H9 (cell line): Measurements from ENCODE around the gene PIK3CG. TPM values are rescaled to one million over a fixed set of nuclear protein-coding genes. Genes with fewer than 3 reads are reported as not detected.
"Not testable (repeated sequence)": the region's sequence is repeated elsewhere in the genome, so short reads cannot be mapped to it uniquely, and the experiment has no call there.

Source experiments
- DNase-seq: peaks from one replicate; pipeline ENCODE4 v3.0.0-alpha.2; 2017
- H2AFZ ChIP-seq: one replicate; pipeline ENCODE4 v1.6.1; 2013; ENCODE audit warnings: mild to moderate bottlenecking, low read length, control low read depth, moderate library complexity
- H2AK5ac ChIP-seq: 2 replicates; pipeline ENCODE4 v1.6.1; 2013; ENCODE audit warnings: low read length, control low read depth, mixed read lengths; ENCODE audit not compliant: insufficient read length
- H2BK120ac ChIP-seq: one replicate; pipeline ENCODE4 v1.6.1; 2013; ENCODE audit warnings: low read depth, mild to moderate bottlenecking, low read length, control low read depth, inconsistent platforms; ENCODE audit not compliant: poor library complexity, severe bottlenecking
- H2BK12ac ChIP-seq: 2 replicates; pipeline ENCODE4 v1.6.1; 2013; ENCODE audit warnings: low read length, control low read depth, mixed read lengths, low read depth; ENCODE audit not compliant: insufficient read length
- H2BK15ac ChIP-seq: 2 replicates; pipeline ENCODE4 v1.6.1; 2013; ENCODE audit warnings: low read depth, low read length, control low read depth
- H2BK20ac ChIP-seq: one replicate; pipeline ENCODE4 v1.6.1; 2013; ENCODE audit warnings: low read depth, mild to moderate bottlenecking, low read length, control low read depth, inconsistent platforms; ENCODE audit not compliant: poor library complexity, severe bottlenecking
- H2BK5ac ChIP-seq: 2 replicates; pipeline ENCODE4 v1.6.1; 2013; ENCODE audit warnings: low read length, control low read depth, mixed read lengths; ENCODE audit not compliant: insufficient read length
- H3K14ac ChIP-seq: 2 replicates; pipeline ENCODE4 v1.6.1; 2013; ENCODE audit warnings: low read length, control low read depth; ENCODE audit not compliant: insufficient read depth
- H3K18ac ChIP-seq: 2 replicates; pipeline ENCODE4 v1.6.1; 2013; ENCODE audit warnings: low read depth, mild to moderate bottlenecking, mixed read lengths, low read length, control low read depth; ENCODE audit not compliant: insufficient read length
- H3K23ac ChIP-seq: 2 replicates; pipeline ENCODE4 v1.6.1; 2013; ENCODE audit warnings: low read length, control low read depth, mixed read lengths, low read depth; ENCODE audit not compliant: insufficient read length
- H3K23me2 ChIP-seq: 2 replicates; pipeline ENCODE4 v1.6.1; 2013; ENCODE audit warnings: low read depth, mild to moderate bottlenecking, mixed read lengths, low read length, control low read depth; ENCODE audit not compliant: insufficient read length, poor library complexity, severe bottlenecking
- H3K27ac ChIP-seq: 2 replicates; pipeline ENCODE4 v1.5.1; 2013; ENCODE audit warnings: low read length, control low read depth, mixed read lengths, low read depth; ENCODE audit not compliant: insufficient read length
- H3K27me3 ChIP-seq: 2 replicates; pipeline ENCODE4 v1.6.1; 2013; ENCODE audit warnings: low read length, control low read depth, inconsistent platforms; ENCODE audit not compliant: insufficient read depth
- H3K4ac ChIP-seq: 2 replicates; pipeline ENCODE4 v1.6.1; 2013; ENCODE audit warnings: low read depth, mild to moderate bottlenecking, control low read depth, inconsistent platforms, low read length, moderate library complexity
- H3K4me1 ChIP-seq: 2 replicates; pipeline ENCODE4 v1.6.1; 2013; ENCODE audit warnings: low read length, control low read depth, inconsistent platforms; ENCODE audit not compliant: insufficient read depth
- H3K4me2 ChIP-seq: 2 replicates; pipeline ENCODE4 v1.6.1; 2013; ENCODE audit warnings: low read length, control low read depth, mixed read lengths; ENCODE audit not compliant: insufficient read length, insufficient read depth
- H3K56ac ChIP-seq: 2 replicates; pipeline ENCODE4 v1.6.1; 2013; ENCODE audit warnings: low read depth, mild to moderate bottlenecking, mixed read lengths, low read length, control low read depth; ENCODE audit not compliant: insufficient read length
- H3K79me1 ChIP-seq: 2 replicates; pipeline ENCODE4 v1.6.1; 2013; ENCODE audit warnings: low read depth, mild to moderate bottlenecking, moderate library complexity, low read length, control low read depth, inconsistent platforms; ENCODE audit not compliant: insufficient read depth, poor library complexity, severe bottlenecking
- H3K79me2 ChIP-seq: 2 replicates; pipeline ENCODE4 v1.6.1; 2013; ENCODE audit warnings: low read length, control low read depth, inconsistent platforms; ENCODE audit not compliant: insufficient read depth
- H3K9ac ChIP-seq: 2 replicates; pipeline ENCODE4 v1.6.1; 2013; ENCODE audit warnings: low read length, control low read depth, mixed read lengths; ENCODE audit not compliant: insufficient read length; ENCODE audit errors: extremely low read depth
- H3K9me3 ChIP-seq: one replicate; pipeline ENCODE4 v1.6.1; 2013; ENCODE audit warnings: low read depth, low read length, inconsistent platforms; ENCODE audit not compliant: control insufficient read depth
- H3T11ph ChIP-seq: one replicate; pipeline ENCODE4 v1.6.1; 2013; ENCODE audit warnings: mild to moderate bottlenecking, low read length, control low read depth, inconsistent platforms
- H4K20me1 ChIP-seq: one replicate; pipeline ENCODE4 v1.6.1; 2013; ENCODE audit not compliant: control insufficient read depth, insufficient read length, insufficient read depth
- H4K5ac ChIP-seq: 2 replicates; pipeline ENCODE4 v1.6.1; 2013; ENCODE audit warnings: low read depth, mild to moderate bottlenecking, mixed read lengths, low read length, control low read depth; ENCODE audit not compliant: insufficient read length
- H4K8ac ChIP-seq: replicated peaks from 2 replicates; pipeline ENCODE4 v1.6.1; 2013; ENCODE audit warnings: low read length, control low read depth, mixed read lengths, low read depth; ENCODE audit not compliant: insufficient read length
- H4K91ac ChIP-seq: 2 replicates; pipeline ENCODE4 v1.6.1; 2013; ENCODE audit warnings: low read depth, mild to moderate bottlenecking, moderate library complexity, mixed read lengths, low read length, control low read depth; ENCODE audit not compliant: insufficient read length
- H3K27ac Mint-ChIP-seq, 3 experiments: 2 replicates in 2 of 3; 3 replicates in 1 of 3; pipeline ENCODE4 v1.8.0; 2020 to 2021; ENCODE audit warnings: mixed read lengths in 3 of 3, mild to moderate bottlenecking in 1 of 3, moderate library complexity in 1 of 3
- H3K27me3 Mint-ChIP-seq: 2 replicates; pipeline ENCODE4 v1.8.0; 2021; ENCODE audit warnings: low read depth, mild to moderate bottlenecking, moderate library complexity, mixed read lengths
- H3K36me3 Mint-ChIP-seq, 3 experiments: 2 replicates in 2 of 3; 3 replicates in 1 of 3; pipeline ENCODE4 v1.8.0; 2020 to 2021; ENCODE audit warnings: low read depth in 3 of 3, mixed read lengths in 3 of 3; ENCODE audit not compliant: insufficient read depth in 1 of 3
- H3K4me1 Mint-ChIP-seq, 2 experiments: 2 replicates each; pipeline ENCODE4 v1.8.0; 2020; ENCODE audit warnings: mixed read lengths in 2 of 2
- H3K4me3 Mint-ChIP-seq, 2 experiments: 2 replicates in 1 of 2; 3 replicates in 1 of 2; pipeline ENCODE4 v1.8.0; 2020 to 2021; ENCODE audit warnings: mild to moderate bottlenecking in 2 of 2, mixed read lengths in 2 of 2, moderate library complexity in 1 of 2
- H3K9me3 Mint-ChIP-seq, 2 experiments: 2 replicates in 1 of 2; 3 replicates in 1 of 2; pipeline ENCODE4 v1.8.0; 2020; ENCODE audit warnings: mild to moderate bottlenecking in 2 of 2, mixed read lengths in 2 of 2, moderate library complexity in 1 of 2
- whole genome bisulfite sequencing: extraction: QIAGEN DNeasy Blood & Tissue Kit; methylation state at CpG from one replicate; pipeline ENCODE4 v1.1.7; 2013; ENCODE audit warnings: missing lambda C conversion rate, low lambda C conversion rate, mixed read lengths; ENCODE audit not compliant: insufficient read length; ENCODE audit errors: extremely low coverage; 5-methylcytosine and 5-hydroxymethylcytosine counted together
- total RNA-seq: library from RNA; stranded (reverse); gene quantifications from 2 replicates; pipeline ENCODE4 v1.2.1, GENCODE V29; 2021
- TF ChIP-seq, protein P1 (sequence below): fragments of 200-600 bp; sonication (generic); conservative IDR thresholded peaks from 3 replicates; pipeline ENCODE4 v1.8.0; 2021; ENCODE audit warnings: antibody characterized with exemption, mild to moderate bottlenecking

The PIK3CG gene
- total RNA-seq, 1 experiment from 2014 or later: not detected

DNA sequence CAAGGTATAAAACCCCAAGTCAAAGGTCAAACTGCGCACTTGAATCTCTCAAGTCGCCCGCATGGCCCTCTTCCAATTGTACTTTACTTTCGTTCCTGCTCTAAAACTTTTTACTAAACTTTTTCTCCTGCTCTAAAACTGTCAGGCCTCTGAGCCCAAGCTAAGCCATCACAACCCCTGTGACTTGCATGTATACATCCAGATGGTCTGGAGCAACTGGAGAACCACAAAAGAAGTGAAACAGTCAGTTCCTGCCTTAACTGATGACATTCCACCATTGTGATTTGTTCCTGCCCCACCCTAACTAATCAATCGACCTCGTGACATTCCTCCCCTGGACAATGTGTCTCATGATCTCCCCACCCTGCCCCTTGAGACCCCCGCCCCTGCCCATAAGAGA, 35.6 kb upstream of the PIK3CG start:
- Histone ChIP-seq H4K20me1 (no peaks in the 10 kb centered on the region), H3K27me3 (no peaks in the 10 kb centered on the region), H2BK120ac (no peak overlapping the region), H2BK5ac (no peak overlapping the region), H3K9ac (no peak overlapping the region), H2AFZ (no peak overlapping the region), H3K27ac (no peak overlapping the region), H2BK15ac (no peak overlapping the region), H2BK12ac (no peak overlapping the region), H3K23ac (no peak overlapping the region), H3K79me1 (no peaks in the 10 kb centered on the region), H3K14ac (no peak overlapping the region), H2BK20ac (no peak overlapping the region), H2AK5ac (no peak overlapping the region), H3K18ac (no peak overlapping the region), H3K4me2 (no peak overlapping the region), H4K5ac (no peak overlapping the region), H3K56ac (no peak overlapping the region), H3T11ph (no peak overlapping the region), H3K4me1 (no peaks in the 10 kb centered on the region), H3K9me3 (no peaks in the 10 kb centered on the region), H3K23me2 (no peaks in the 10 kb centered on the region), H3K79me2 (no peaks in the 10 kb centered on the region), H4K91ac (no peak overlapping the region), H4K8ac (no peak overlapping the region), H3K4ac (no peak overlapping the region)
- Mint-ChIP-seq H3K4me3 (no peak overlapping the region), H3K4me1 (no peaks in the 10 kb centered on the region), H3K27me3 (no peaks in the 10 kb centered on the region; the same call in 1 of the 2 replicates), H3K27ac (no peak overlapping the region), H3K9me3 (peaks cover 21 to 22% of the 10 kb centered on the region in 2 experiments), H3K36me3 (peaks cover 4 to 9% (median 9%) of the 10 kb centered on the region in 3 experiments; a peak in 6 of 7 replicates)
- WGBS: no CpG with 5 or more reads among the region's 7 CpGs
- DNase-seq: no peak
- TF ChIP-seq, protein P1, sequence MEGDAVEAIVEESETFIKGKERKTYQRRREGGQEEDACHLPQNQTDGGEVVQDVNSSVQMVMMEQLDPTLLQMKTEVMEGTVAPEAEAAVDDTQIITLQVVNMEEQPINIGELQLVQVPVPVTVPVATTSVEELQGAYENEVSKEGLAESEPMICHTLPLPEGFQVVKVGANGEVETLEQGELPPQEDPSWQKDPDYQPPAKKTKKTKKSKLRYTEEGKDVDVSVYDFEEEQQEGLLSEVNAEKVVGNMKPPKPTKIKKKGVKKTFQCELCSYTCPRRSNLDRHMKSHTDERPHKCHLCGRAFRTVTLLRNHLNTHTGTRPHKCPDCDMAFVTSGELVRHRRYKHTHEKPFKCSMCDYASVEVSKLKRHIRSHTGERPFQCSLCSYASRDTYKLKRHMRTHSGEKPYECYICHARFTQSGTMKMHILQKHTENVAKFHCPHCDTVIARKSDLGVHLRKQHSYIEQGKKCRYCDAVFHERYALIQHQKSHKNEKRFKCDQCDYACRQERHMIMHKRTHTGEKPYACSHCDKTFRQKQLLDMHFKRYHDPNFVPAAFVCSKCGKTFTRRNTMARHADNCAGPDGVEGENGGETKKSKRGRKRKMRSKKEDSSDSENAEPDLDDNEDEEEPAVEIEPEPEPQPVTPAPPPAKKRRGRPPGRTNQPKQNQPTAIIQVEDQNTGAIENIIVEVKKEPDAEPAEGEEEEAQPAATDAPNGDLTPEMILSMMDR: no peak

DNA sequence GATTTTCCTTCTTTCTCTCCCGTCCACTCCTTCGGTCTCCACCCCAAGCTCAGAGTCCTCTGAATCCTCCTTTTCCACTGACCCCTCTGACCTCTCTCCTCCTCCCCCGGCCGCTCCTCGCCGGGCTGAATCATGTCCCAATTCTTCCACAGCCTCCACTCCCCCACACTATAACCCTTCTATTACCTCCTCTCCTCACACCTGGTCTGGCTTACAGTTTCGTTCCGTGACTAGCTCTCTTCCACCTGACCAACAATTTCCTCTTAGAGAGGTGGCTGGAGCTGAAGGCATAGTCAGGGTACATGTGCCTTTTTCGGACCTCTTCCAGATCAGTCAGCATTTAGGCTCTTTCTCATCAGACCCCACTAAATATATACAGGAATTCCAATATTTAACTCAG, 34.2 kb upstream of the PIK3CG start:
- DNase-seq, H3K4me1 ChIP-seq, H2BK120ac ChIP-seq, H3K79me1 ChIP-seq, H3K4ac ChIP-seq, H2BK20ac ChIP-seq, H2AK5ac ChIP-seq, H3K27me3 ChIP-seq, H2AFZ ChIP-seq, H4K5ac ChIP-seq, H3K56ac ChIP-seq, H2BK15ac ChIP-seq, H2BK12ac ChIP-seq, H3K4me2 ChIP-seq, H4K20me1 ChIP-seq, H3K23me2 ChIP-seq, H3K9ac ChIP-seq, H3K4me3 Mint-ChIP-seq, H4K91ac ChIP-seq, H4K8ac ChIP-seq, H3K14ac ChIP-seq, H3T11ph ChIP-seq, H3K27me3 Mint-ChIP-seq, H3K79me2 ChIP-seq, H3K18ac ChIP-seq, H3K27ac ChIP-seq, H3K9me3 ChIP-seq, H2BK5ac ChIP-seq, H3K36me3 Mint-ChIP-seq, H3K4me1 Mint-ChIP-seq, H3K27ac Mint-ChIP-seq, H3K23ac ChIP-seq: not testable (repeated sequence)
- H3K9me3 Mint-ChIP-seq: peaks cover 21 to 22% of the 10 kb centered on the region in 2 experiments
- no CpG with 5 or more reads among the region's 9 CpGs for WGBS
